Coronary artery (tissue), 2 donors: Measurements from ENCODE around the gene RNF115.

Experiments
- DNase-seq: peaks from one replicate; pipeline ENCODE4 v3.0.0-alpha.2; 2017; ENCODE audit warnings: low spot score
- H3K27ac ChIP-seq, 2 donors: fragments of 200-600 bp; sonication (generic); one replicate each; pipeline ENCODE4 v1.5.1; 2016 to 2019
- H3K4me3 ChIP-seq: fragments of 200-600 bp; sonication (generic); 2 replicates; pipeline ENCODE4 v1.5.1; 2016; ENCODE audit warnings: mild to moderate bottlenecking, moderate library complexity
- CTCF ChIP-seq: fragments of 200-600 bp; sonication (generic); IDR thresholded peaks from one replicate; pipeline ENCODE4 v1.5.1; 2019; ENCODE audit warnings: antibody characterized with exemption

The RNF115 gene

GRCh38 chr1:145702052-145702451 lies 121.8 kb downstream of the RNF115 start:
- H3K4me3 ChIP-seq, result no peak overlapping the region
- no peak for TF ChIP-seq CTCF
- DNase-seq, result no peak
- H3K27ac ChIP-seq, result no peak overlapping the region

- DNase-seq, result no peak
- Histone ChIP-seq H3K27ac (no peak overlapping the region), H3K4me3 (no peak overlapping the region)
- no peak for TF ChIP-seq CTCF
These were observed 122.5 kb downstream of the RNF115 start for GRCh38 chr1:145701306-145701862.

GRCh38 chr1:145696630-145696960 lies 127.3 kb downstream of the RNF115 start:
- no peak for TF ChIP-seq CTCF
- no peak for DNase-seq
- no peak overlapping the region for H3K27ac ChIP-seq
- H3K4me3 ChIP-seq, result no peak overlapping the region

- no peak overlapping the region for H3K27ac ChIP-seq
- no peak for TF ChIP-seq CTCF
- no peak for DNase-seq
- no peak overlapping the region for H3K4me3 ChIP-seq
These were observed 127.9 kb downstream of the RNF115 start for GRCh38 chr1:145695821-145696629.

- Histone ChIP-seq H3K4me3 (no peak overlapping the region), H3K27ac (no peak overlapping the region)
- TF ChIP-seq CTCF, result no peak
- no peak for DNase-seq
These were observed 131.0 kb downstream of the RNF115 start for GRCh38 chr1:145692785-145693443.

- H3K4me3 ChIP-seq, result no peak overlapping the region
- TF ChIP-seq CTCF, result no peak
- no peak overlapping the region for H3K27ac ChIP-seq
- no peak for DNase-seq
These were observed 133.0 kb downstream of the RNF115 start for GRCh38 chr1:145690587-145691558.
